Esophagus muscularis mucosa (tissue), 4 donors: ENCODE data around the gene DHX35. TPM values are rescaled to one million over a fixed set of nuclear protein-coding genes. Genes with fewer than 3 reads are reported as not detected.

Experiments used
- DNase-seq: peaks from one replicate; pipeline ENCODE4 v3.0.0-alpha.2; 2017; ENCODE audit errors: extremely low spot score
- H3K27ac ChIP-seq, 4 donors: fragments of 200-600 bp; sonication (generic); replicated peaks in 1 of 4; 1 replicate in 3 of 4; 2 replicates in 1 of 4; pipeline ENCODE4 v1.5.1; 2016 to 2019; ENCODE audit warnings: mild to moderate bottlenecking in 1 of 4
- H3K27me3 ChIP-seq, 4 donors: fragments of 200-600 bp; sonication (generic); one replicate each; pipeline versions ENCODE4 v1.5.1 to v1.6.0; 2016 to 2019
- H3K36me3 ChIP-seq, 4 donors: fragments of 200-600 bp; sonication (generic); one replicate each; pipeline ENCODE4 v1.5.1; 2016 to 2019
- H3K4me1 ChIP-seq, 4 donors: fragments of 200-600 bp; sonication (generic); one replicate each; pipeline ENCODE4 v1.5.1; 2016 to 2019
- H3K4me3 ChIP-seq, 4 donors: fragments of 200-600 bp; sonication (generic); 1 replicate in 2 of 4; 2 replicates in 2 of 4; pipeline ENCODE4 v1.5.1; 2016 to 2019; ENCODE audit warnings: mild to moderate bottlenecking in 4 of 4, moderate library complexity in 1 of 4
- H3K9me3 ChIP-seq, 4 donors: fragments of 200-600 bp; sonication (generic); 1 replicate in 3 of 4; 2 replicates in 1 of 4; pipeline ENCODE4 v1.5.1; 2016 to 2019
- EP300 ChIP-seq: sonication (generic); formaldehyde crosslinking; IDR thresholded peaks from one replicate; pipeline ENCODE4 v1.6.1; 2017; ENCODE audit warnings: antibody characterized with exemption
- POLR2A ChIP-seq: fragments of 450-650 bp; IDR thresholded peaks from one replicate; pipeline ENCODE4 v1.6.1; 2017; ENCODE audit warnings: antibody characterized with exemption, moderate library complexity, mild to moderate bottlenecking, low read depth
- POLR2AphosphoS5 ChIP-seq, 2 donors: sonication (generic); formaldehyde crosslinking; IDR thresholded peaks; one replicate each; pipeline ENCODE4 v1.6.1; 2017; ENCODE audit warnings: antibody characterized with exemption in 2 of 2
- WGBS: methylation state at CpG from one replicate; pipeline ENCODE4 v1.1.5; 2018; 5-methylcytosine and 5-hydroxymethylcytosine counted together
- intact Hi-C: fragments of 100-400 bp; cut with DNase I; formaldehyde crosslinking; loops from one replicate; pipeline ENCODE4 v1.15.1; 2023
- total RNA-seq, 4 donors: library from RNA; depleted of rRNA; stranded (reverse); fragments of >200 nt; gene quantifications; one replicate each; pipeline versions ENCODE4 v1.1.0 to v1.2.1, GENCODE V29; 2016
- TF ChIP-seq, protein P1 (sequence below), 3 experiments: fragments of 200-600 bp in 2 of 3; fragments of 450-650 bp in 1 of 3; sonication (generic) in 2 of 3; IDR thresholded peaks; one replicate each; pipeline ENCODE4 v1.5.1; 2017 to 2019; ENCODE audit warnings: antibody characterized with exemption in 3 of 3, mild to moderate bottlenecking in 2 of 3, moderate library complexity in 1 of 3

DHX35 gene
- total RNA-seq, 4 donors from 2014 or later, result 19.7 to 31.7 (median 24.5) TPM

DNA sequence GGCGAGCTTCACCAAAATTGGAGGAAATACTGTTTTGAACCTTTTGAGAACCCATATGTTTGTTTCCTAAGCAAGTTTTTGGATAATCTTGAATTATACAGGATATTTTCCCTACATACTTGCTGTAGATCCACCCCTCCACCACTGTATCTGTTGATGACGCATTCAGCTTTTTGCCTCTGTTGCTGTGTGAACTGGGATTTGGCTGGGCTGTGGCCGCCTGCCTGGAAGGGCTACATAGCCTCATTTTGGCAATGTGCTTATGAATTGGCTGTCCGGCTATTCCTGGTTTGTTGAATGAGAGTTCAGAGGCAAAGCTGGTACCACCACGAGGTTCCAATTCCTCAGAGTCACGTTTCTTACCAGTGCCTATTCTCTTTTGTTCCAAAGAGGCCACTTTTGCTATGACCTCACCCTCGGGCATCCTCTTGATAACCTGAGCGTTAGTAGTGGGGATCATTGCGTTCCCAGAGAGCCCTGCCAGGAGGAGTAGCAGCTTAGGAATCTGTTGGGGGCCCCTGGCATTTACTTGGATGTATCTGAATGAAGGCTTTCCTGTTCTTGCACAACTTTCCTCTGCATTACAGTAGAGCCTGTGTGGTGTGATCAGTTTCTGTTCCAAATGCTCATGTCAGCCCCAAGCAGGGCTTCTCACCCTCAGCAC lies 29.6 kb upstream of the DHX35 start:
- intact Hi-C loops, result no loop called here
- peak overlapping the region; percentile 77 to 91 (median 85) for H3K27ac ChIP-seq
- H3K4me1 ChIP-seq, result peaks cover 0 to 69% (median 9%) of the 10 kb centered on the region in 4 donors

DNA sequence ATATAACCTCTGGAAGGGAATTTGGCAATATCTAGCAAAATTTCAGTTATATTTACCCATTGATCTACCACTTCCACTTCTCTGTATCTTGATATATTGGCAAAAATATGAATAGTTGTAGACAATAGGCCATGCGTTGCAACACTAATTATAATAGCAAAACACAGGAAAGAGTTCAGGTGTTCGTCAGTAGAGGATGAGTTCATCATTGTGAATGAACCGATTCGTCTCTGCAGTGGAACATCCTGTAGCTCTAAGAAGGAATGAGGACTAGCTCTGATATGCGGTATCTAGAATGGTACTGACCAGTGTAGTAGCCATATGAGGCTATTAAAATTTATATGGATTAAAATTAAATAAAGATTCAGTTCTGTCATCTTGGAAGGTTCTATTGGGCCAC lies 27.6 kb upstream of the DHX35 start:
- no peaks in the 10 kb centered on the region for H3K27me3 ChIP-seq
- peaks cover 0 to 73% (median 6%) of the 10 kb centered on the region in 4 donors for H3K4me1 ChIP-seq
- H3K4me3 ChIP-seq, result no peak overlapping the region
- peak overlapping the region in 2 of 4 donors; percentile 90 to 91 for H3K27ac ChIP-seq
- H3K36me3 ChIP-seq, result peaks cover 0 to 30% (median 3%) of the 10 kb centered on the region in 4 donors
- TF ChIP-seq, protein P1, sequence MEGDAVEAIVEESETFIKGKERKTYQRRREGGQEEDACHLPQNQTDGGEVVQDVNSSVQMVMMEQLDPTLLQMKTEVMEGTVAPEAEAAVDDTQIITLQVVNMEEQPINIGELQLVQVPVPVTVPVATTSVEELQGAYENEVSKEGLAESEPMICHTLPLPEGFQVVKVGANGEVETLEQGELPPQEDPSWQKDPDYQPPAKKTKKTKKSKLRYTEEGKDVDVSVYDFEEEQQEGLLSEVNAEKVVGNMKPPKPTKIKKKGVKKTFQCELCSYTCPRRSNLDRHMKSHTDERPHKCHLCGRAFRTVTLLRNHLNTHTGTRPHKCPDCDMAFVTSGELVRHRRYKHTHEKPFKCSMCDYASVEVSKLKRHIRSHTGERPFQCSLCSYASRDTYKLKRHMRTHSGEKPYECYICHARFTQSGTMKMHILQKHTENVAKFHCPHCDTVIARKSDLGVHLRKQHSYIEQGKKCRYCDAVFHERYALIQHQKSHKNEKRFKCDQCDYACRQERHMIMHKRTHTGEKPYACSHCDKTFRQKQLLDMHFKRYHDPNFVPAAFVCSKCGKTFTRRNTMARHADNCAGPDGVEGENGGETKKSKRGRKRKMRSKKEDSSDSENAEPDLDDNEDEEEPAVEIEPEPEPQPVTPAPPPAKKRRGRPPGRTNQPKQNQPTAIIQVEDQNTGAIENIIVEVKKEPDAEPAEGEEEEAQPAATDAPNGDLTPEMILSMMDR (IDR thresholded peaks at IDR 0.05), result no peak
- peak in 1 of 2 donors; percentile 56 for TF ChIP-seq POLR2AphosphoS5 (IDR thresholded peaks at IDR 0.05)
- no peak for TF ChIP-seq EP300
- no peak for TF ChIP-seq POLR2A
- intact Hi-C loops, result no loop called here
- no peaks in the 10 kb centered on the region for H3K9me3 ChIP-seq
- DNase-seq, result no peak
- 87% methylated on average over 5 of the region's 5 CpGs for WGBS

More for the DNA sequence above, 29.6 kb upstream of the DHX35 start:
- H3K4me3 ChIP-seq, result peak overlapping the region in 2 of 4 donors; percentile 5 to 22
- DNase-seq, result peak; percentile 92
- H3K27me3 ChIP-seq, result no peaks in the 10 kb centered on the region
- WGBS, result 84% methylated on average over 9 of the region's 9 CpGs
- H3K9me3 ChIP-seq, result no peaks in the 10 kb centered on the region
- TF ChIP-seq POLR2AphosphoS5 (IDR thresholded peaks at IDR 0.05) (peak in 1 of 2 donors; percentile 59), EP300 (no peak), POLR2A (no peak)
- TF ChIP-seq, protein P1 (IDR thresholded peaks at IDR 0.05), result no peak
- peaks cover 0 to 13% (median 0%) of the 10 kb centered on the region in 4 donors for H3K36me3 ChIP-seq

DNA sequence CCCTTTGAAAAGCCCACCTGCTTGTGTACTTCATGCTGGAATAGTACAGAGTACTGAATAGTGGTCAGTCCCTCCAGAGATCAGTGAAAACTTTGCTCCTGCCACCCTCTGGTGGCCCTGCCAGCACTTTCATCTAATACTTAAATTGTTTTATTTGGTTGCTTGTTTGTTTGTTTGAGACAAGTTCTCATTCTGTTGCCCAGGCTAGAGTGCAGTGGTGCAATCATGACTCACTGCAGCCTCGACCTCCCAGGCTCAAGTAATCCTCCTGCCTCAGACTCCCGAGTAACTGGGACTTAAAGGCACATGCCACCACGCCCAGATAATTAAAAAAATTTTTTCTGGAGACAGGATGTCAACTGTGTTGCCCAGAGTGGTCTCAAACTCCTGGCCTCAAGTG lies 26.9 kb upstream of the DHX35 start:
- intact Hi-C loops, result no loop called here
- H3K27ac ChIP-seq, result peak overlapping the region in 2 of 4 donors; percentile 90 to 91
- H3K4me3 ChIP-seq, result no peak overlapping the region
- no peaks in the 10 kb centered on the region for H3K27me3 ChIP-seq
- H3K4me1 ChIP-seq, result peaks cover 0 to 76% (median 6%) of the 10 kb centered on the region in 4 donors
- WGBS, result 62% methylated on average over 3 of the region's 3 CpGs
- TF ChIP-seq EP300 (no peak), POLR2AphosphoS5 (IDR thresholded peaks at IDR 0.05) (peak in 1 of 2 donors; percentile 18)
- H3K9me3 ChIP-seq, result no peaks in the 10 kb centered on the region
- peaks cover 0 to 38% (median 3%) of the 10 kb centered on the region in 4 donors for H3K36me3 ChIP-seq
- DNase-seq, result no peak

DNA sequence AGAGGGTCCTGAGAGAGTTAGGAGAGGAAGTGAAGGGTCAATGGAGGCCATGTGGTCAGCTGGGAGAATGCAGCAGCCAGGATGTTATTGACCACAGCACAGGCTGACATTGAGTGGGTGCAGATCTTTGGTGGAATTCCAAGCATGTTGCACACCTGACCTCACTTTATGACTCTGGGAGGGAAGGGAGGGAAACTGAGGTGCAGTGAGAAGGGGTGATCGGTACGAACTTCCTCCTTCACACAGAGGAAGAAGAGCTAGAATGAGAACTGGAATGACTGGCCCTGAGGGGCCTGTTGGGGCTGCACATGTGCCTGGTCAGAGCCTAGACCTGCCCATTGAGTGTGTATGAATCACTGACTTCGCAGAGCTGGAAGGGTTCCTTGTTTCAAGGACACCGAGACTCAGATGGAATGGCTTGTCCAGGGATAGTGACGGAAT lies 26.2 kb upstream of the DHX35 start:
- intact Hi-C loops, result no loop called here
- Histone ChIP-seq H3K27ac (peak overlapping the region in 2 of 4 donors; percentile 52 to 90), H3K4me3 (no peak overlapping the region), H3K4me1 (peaks cover 0 to 73% (median 4%) of the 10 kb centered on the region in 4 donors), H3K27me3 (no peaks in the 10 kb centered on the region), H3K9me3 (no peaks in the 10 kb centered on the region), H3K36me3 (peaks cover 0 to 44% (median 3%) of the 10 kb centered on the region in 4 donors)
- DNase-seq, result no peak
- no peak for TF ChIP-seq EP300
- peak in 1 of 2 donors; percentile 65 for TF ChIP-seq POLR2AphosphoS5 (IDR thresholded peaks at IDR 0.05)
- no peak for TF ChIP-seq POLR2A
- TF ChIP-seq, protein P1 (IDR thresholded peaks at IDR 0.05), result no peak
- WGBS, result 83% methylated on average over 5 of the region's 5 CpGs

DNA sequence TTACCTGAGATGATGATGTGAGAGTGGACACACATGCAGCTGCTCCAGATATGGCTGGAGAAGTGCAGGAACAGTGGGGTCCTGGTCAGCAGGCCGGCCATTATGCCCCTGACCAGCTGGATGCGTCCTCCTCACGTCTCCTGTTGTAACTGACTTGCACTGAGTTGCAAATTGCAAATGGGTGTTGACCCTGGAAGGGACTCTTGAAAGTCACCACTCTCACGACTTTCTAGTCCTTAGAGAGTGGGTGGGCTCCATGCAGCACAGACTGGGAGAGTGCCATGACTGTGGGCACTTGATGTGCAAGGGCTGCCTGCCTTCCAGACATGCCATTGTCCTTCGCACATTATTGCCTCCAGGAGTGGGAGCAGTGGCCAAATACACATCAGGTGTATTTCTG lies 25.1 kb upstream of the DHX35 start:
- intact Hi-C loops, result no loop called here
- H3K4me1 ChIP-seq, result peaks cover 0 to 63% (median 4%) of the 10 kb centered on the region in 4 donors
- no peak for TF ChIP-seq POLR2A
- TF ChIP-seq, protein P1 (IDR thresholded peaks at IDR 0.05), result no peak
- TF ChIP-seq POLR2AphosphoS5 (IDR thresholded peaks at IDR 0.05), result peak in 1 of 2 donors; percentile 53
- TF ChIP-seq EP300, result no peak
- DNase-seq, result no peak
- H3K27ac ChIP-seq, result peak overlapping the region in 2 of 4 donors; percentile 52 to 90
- H3K4me3 ChIP-seq, result no peak overlapping the region
- H3K36me3 ChIP-seq, result peaks cover 0 to 53% (median 3%) of the 10 kb centered on the region in 4 donors
- H3K9me3 ChIP-seq, result no peaks in the 10 kb centered on the region
- WGBS, result 94% methylated on average over 5 of the region's 5 CpGs
- H3K27me3 ChIP-seq, result no peaks in the 10 kb centered on the region
